OCI-LY1 (cell line): ENCODE measurements around the gene FANCG.

Experiments
- H2AFZ ChIP-seq: fragments of 200-600 bp; sonication (generic), shearing (Covaris generic); 2 replicates; pipeline ENCODE4 v1.6.0; 2014; ENCODE audit warnings: antibody characterized with exemption, mild to moderate bottlenecking, low read length
- H3F3A ChIP-seq: fragments of 200-600 bp; sonication (generic), shearing (Covaris generic); 2 replicates; pipeline ENCODE4 v1.6.0; 2014; ENCODE audit warnings: mild to moderate bottlenecking, antibody characterized with exemption, low read length, moderate library complexity; ENCODE audit not compliant: insufficient read depth
- H3K27ac ChIP-seq: fragments of 200-600 bp; sonication (generic); 2 replicates; pipeline ENCODE4 v1.5.1; 2014; ENCODE audit warnings: low read length, mixed run types, mild to moderate bottlenecking, low read depth; ENCODE audit not compliant: poor library complexity, severe bottlenecking
- H3K27me3 ChIP-seq: fragments of 200-600 bp; sonication (generic); 2 replicates; pipeline ENCODE4 v1.6.0; 2014; ENCODE audit warnings: antibody characterized with exemption, mild to moderate bottlenecking, low read length, moderate library complexity; ENCODE audit not compliant: insufficient read depth
- H3K36me3 ChIP-seq: fragments of 200-600 bp; sonication (generic); 2 replicates; pipeline ENCODE4 v1.6.1; 2014; ENCODE audit warnings: mild to moderate bottlenecking, antibody characterized with exemption, low read length, moderate library complexity, mixed read lengths; ENCODE audit not compliant: insufficient read depth
- H3K4me1 ChIP-seq: fragments of 200-600 bp; sonication (generic); 2 replicates; pipeline ENCODE4 v1.5.1; 2014; ENCODE audit warnings: mild to moderate bottlenecking, low read length, moderate library complexity; ENCODE audit not compliant: insufficient read depth, severe bottlenecking
- H3K4me2 ChIP-seq: fragments of 200-600 bp; sonication (generic), shearing (Covaris generic); 2 replicates; pipeline ENCODE4 v1.6.1; 2014; ENCODE audit warnings: low read length
- H3K4me3 ChIP-seq: fragments of 200-600 bp; sonication (generic); 2 replicates; pipeline ENCODE4 v1.5.1; 2014; ENCODE audit warnings: low read length, low read depth, mild to moderate bottlenecking, mixed read lengths; ENCODE audit not compliant: poor library complexity, severe bottlenecking
- H3K79me2 ChIP-seq: fragments of 200-600 bp; shearing (Covaris generic); 2 replicates; pipeline ENCODE4 v1.6.1; 2016; ENCODE audit warnings: mixed run types, low read length, mixed read lengths; ENCODE audit not compliant: insufficient read depth
- H3K9ac ChIP-seq: fragments of 200-600 bp; sonication (generic), shearing (Covaris generic); 2 replicates; pipeline ENCODE4 v1.6.1; 2014; ENCODE audit warnings: mild to moderate bottlenecking, low read length, mixed read lengths
- H3K9me2 ChIP-seq: fragments of 200-600 bp; sonication (generic), shearing (Covaris generic); 2 replicates; pipeline ENCODE4 v1.6.1; 2014; ENCODE audit warnings: low read depth, mild to moderate bottlenecking, low read length, mixed read lengths
- H3K9me3 ChIP-seq: fragments of 200-600 bp; shearing (Covaris generic); 2 replicates; pipeline ENCODE4 v1.6.1; 2014; ENCODE audit warnings: low read length, mixed read lengths
- H4K20me1 ChIP-seq: fragments of 200-600 bp; sonication (generic), shearing (Covaris generic); 2 replicates; pipeline ENCODE4 v1.6.0; 2016; ENCODE audit warnings: mild to moderate bottlenecking, low read length; ENCODE audit not compliant: insufficient read depth
- CTCF ChIP-seq: fragments of 200-600 bp; sonication (generic), shearing (Covaris generic); IDR thresholded peaks from 2 replicates; pipeline ENCODE4 v1.5.1; 2017; ENCODE audit warnings: mild to moderate bottlenecking, antibody characterized with exemption, low read length, moderate library complexity, mixed read lengths
- EZH2 ChIP-seq: fragments of 200-600 bp; sonication (generic), shearing (Covaris generic); IDR thresholded peaks from 2 replicates; pipeline ENCODE4 v1.8.0; 2017; ENCODE audit warnings: borderline replicate concordance, mixed run types, mild to moderate bottlenecking, antibody characterized with exemption, low read length, moderate library complexity, mixed read lengths

Gene FANCG

DNA sequence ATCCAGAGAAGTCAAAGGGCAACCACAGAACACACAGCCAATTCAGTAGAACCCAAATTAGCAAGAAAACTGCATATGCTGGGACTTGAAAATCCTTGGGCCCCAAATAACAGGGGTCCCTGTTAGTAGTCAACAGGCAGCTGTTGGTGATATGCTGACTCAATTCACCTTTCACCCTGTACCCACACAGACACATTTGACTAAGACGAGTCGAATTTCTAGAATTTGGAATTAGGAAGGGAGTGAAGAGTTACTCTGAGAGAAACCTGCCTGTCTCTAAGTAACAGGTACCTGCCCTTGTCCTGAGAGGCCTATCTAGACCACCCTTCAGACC is 6.5 kb downstream of the FANCG start:
- no peaks in the 10 kb centered on the region for H3F3A ChIP-seq
- H3K36me3 ChIP-seq = peaks cover 62% of the 10 kb centered on the region
- H3K9me3 ChIP-seq = no peaks in the 10 kb centered on the region
- TF ChIP-seq EZH2 (no peak), CTCF (no peak)
- H3K79me2 ChIP-seq = peaks cover 35% of the 10 kb centered on the region
- H3K9me2 ChIP-seq = no peaks in the 10 kb centered on the region
- peak overlapping the region; percentile 60 for H3K4me2 ChIP-seq
- H3K9ac ChIP-seq = no peak overlapping the region; the same call in 1 of the 2 replicates
- peaks cover 30% of the 10 kb centered on the region for H3K4me1 ChIP-seq
- H3K27me3 ChIP-seq = no peaks in the 10 kb centered on the region
- H3K27ac ChIP-seq = peak overlapping the region; percentile 89
- H4K20me1 ChIP-seq = no peaks in the 10 kb centered on the region
- no peak overlapping the region for H2AFZ ChIP-seq
- H3K4me3 ChIP-seq = peak overlapping the region; percentile 87

GRCh38 chr9:35072461-35073278 is 7.1 kb downstream of the FANCG start, which contains the start of gene VCP:
TSS of gene VCP (minus strand) at chr9:35072625. CDS start at chr9:35072353, 272 bp downstream.
- Histone ChIP-seq H3K9me3 (no peaks in the 10 kb centered on the region), H3K9ac (peak within 1 kb of the TSS; percentile 95), H3K27me3 (no peaks in the 10 kb centered on the region), H3K27ac (peak within 1 kb of the TSS; percentile 89), H3K4me1 (peaks cover 25% of the 10 kb centered on the region), H4K20me1 (no peaks in the 10 kb centered on the region), H3K9me2 (no peaks in the 10 kb centered on the region), H3K4me2 (peak within 1 kb of the TSS; percentile 90), H3K36me3 (peaks cover 68% of the 10 kb centered on the region), H3F3A (no peaks in the 10 kb centered on the region), H3K79me2 (peaks cover 41% of the 10 kb centered on the region), H2AFZ (no peak within 1 kb of the TSS), H3K4me3 (peak within 1 kb of the TSS; percentile 87)
- TF ChIP-seq EZH2 (no peak), CTCF (no peak)

DNA sequence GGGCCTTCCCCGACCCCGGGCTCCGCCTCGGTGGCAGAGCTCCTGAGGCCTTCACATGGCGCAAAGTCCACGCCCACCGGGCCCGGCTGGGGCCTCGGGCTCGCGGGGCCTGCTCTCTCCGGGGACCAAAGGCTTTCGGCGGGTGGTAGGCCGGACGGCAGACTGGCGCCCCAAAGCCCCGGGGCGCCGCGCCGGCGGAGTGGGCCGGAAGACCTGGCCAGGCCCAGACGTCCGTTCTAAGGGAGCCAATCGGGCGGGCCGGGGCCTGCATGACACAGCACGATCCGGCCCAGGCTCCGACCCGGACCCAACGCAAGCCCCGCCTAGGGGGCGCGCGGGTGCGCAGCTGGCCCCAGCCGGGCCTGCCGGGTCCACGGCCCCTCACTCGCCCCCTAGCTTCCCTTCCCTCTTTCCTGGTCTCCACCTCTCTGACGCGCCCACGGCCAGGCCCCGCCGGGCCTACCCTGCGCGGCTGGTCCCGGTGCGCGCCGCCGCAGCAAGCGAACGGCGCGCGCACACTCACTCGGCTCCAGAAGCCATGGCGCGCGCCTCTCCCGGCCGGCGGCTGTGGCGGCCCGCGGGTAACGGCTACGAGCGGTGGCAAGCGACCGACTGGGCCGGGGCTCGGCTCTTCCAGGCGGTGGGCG is 7.8 kb downstream of the FANCG start:
- Histone ChIP-seq H3K9me2 (no peaks in the 10 kb centered on the region), H3K9ac (peak overlapping the region; percentile 95), H3K36me3 (peaks cover 71% of the 10 kb centered on the region), H3K4me2 (peak overlapping the region; percentile 90), H3K79me2 (peaks cover 43% of the 10 kb centered on the region), H3K4me1 (peaks cover 25% of the 10 kb centered on the region), H3K27ac (peak overlapping the region; percentile 89), H3K9me3 (no peaks in the 10 kb centered on the region), H3F3A (no peaks in the 10 kb centered on the region), H3K4me3 (peak overlapping the region; percentile 87), H4K20me1 (no peaks in the 10 kb centered on the region), H3K27me3 (no peaks in the 10 kb centered on the region), H2AFZ (no peak overlapping the region)
- TF ChIP-seq EZH2 (no peak), CTCF (peak; percentile 40; the same call in 1 of the 2 replicates)
